ENCODE data around the gene ANKLE2. TPM values are rescaled to one million over a fixed set of nuclear protein-coding genes. Genes with fewer than 3 reads are reported as not detected.
A peak's percentile ranks its signal among the peaks of the same experiment; 100 is the strongest.

Gene ANKLE2
- total and polyA plus RNA-seq, 2 of the 8 experiments (the other 6 are each of a cell fraction or from before 2014, with no cell fraction given): 41.0 to 64.9 TPM

DNA sequence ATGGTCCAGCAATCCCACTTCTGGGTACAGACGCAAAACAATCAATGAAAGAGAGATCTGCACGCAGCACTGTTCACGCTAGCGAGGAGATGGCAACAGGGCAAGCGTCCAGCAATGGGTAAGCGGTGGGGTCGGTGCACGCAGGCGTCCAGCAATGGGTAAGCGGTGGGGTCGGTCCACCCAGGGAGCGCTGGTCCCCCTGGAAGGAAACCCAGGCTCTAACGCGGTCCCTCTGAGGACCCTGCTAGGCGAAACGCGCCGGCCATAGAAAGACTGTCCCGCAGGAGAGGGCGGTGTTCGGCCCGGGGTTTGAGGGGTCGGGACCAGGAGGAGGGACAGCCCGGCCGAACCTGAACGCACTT is 51.6 kb downstream of the ANKLE2 start:
- peaks cover 9% of the 10 kb centered on the region for H3K79me1 ChIP-seq (ENCODE audit: low read depth, low read length)
- peak overlapping the region; percentile 88 for H2BK5ac ChIP-seq (ENCODE audit: low read depth, low read length)
- H3K23ac ChIP-seq (ENCODE audit: insufficient read length): no peak overlapping the region
- H4K91ac ChIP-seq (replicated peaks; ENCODE audit: insufficient read length, low read length): peak overlapping the region; percentile 54
- peaks cover 3 to 11% of the 10 kb centered on the region in 2 experiments for H4K20me1 ChIP-seq (replicated peaks in 1 of 2; ENCODE audit: control insufficient read depth in 1 of 2, insufficient read depth in 2 of 2, low read length in 2 of 2)
- peak overlapping the region; percentile 93 for H3K18ac ChIP-seq (ENCODE audit: extremely low read depth, low read length)
- H3K79me2 ChIP-seq (ENCODE audit: control insufficient read depth in 1 of 2, insufficient read depth in 2 of 2, low read length in 2 of 2): peaks cover 7 to 33% of the 10 kb centered on the region in 2 experiments
- peak overlapping the region; percentile 87; the same call in 1 of the 2 replicates for H2AFZ ChIP-seq (ENCODE audit: low read length)
- H3K36me3 ChIP-seq (ENCODE audit: control insufficient read depth in 2 of 4, insufficient read depth in 4 of 4, low read length in 3 of 4): peaks cover 3 to 9% (median 5%) of the 10 kb centered on the region in 4 experiments; a peak in 6 of 8 replicates
- WGBS, 2 experiments (ENCODE audit: extremely low coverage in 1 of 2, insufficient coverage in 1 of 2, insufficient read length in 1 of 2, insufficient replicate concordance in 2 of 2, low coverage in 1 of 2, low lambda C conversion rate in 2 of 2, missing lambda C conversion rate in 1 of 2): 11% methylated on average over 26 of the region's 26 CpGs; no CpG with 5 or more reads in 1 of the 2 experiments
- peak overlapping the region; percentile 83 for H2BK120ac ChIP-seq (replicated peaks; ENCODE audit: low read depth, low read length)
- FAIRE-seq (no peak), DNase-seq (ENCODE audit: low read depth in 1 of 2, low spot score in 2 of 2) (no peak)
- H3K27ac ChIP-seq (ENCODE audit: low read depth, low read length): peak overlapping the region; percentile 64; the same call in 1 of the 2 replicates
- no peaks in the 10 kb centered on the region for H3K27me3 ChIP-seq (replicated peaks in 1 of 4; ENCODE audit: control insufficient read depth in 3 of 4, extremely low read depth in 1 of 4, insufficient read depth in 3 of 4, low read length in 3 of 4)
- peaks cover 6% of the 10 kb centered on the region; the same call in 1 of the 2 replicates for H3K23me2 ChIP-seq (ENCODE audit: low read depth, low read length)
- H3K4me2 ChIP-seq (ENCODE audit: insufficient read depth in 1 of 2, low read depth in 2 of 2, low read length in 2 of 2): peak overlapping the region; percentile 93 to 94
- no peak overlapping the region for H2BK12ac ChIP-seq (ENCODE audit: low read depth, low read length)
- peak overlapping the region; percentile 82 to 94 (median 86) for H3K4me3 ChIP-seq (ENCODE audit: extremely low read depth in 1 of 4, insufficient read depth in 2 of 4, low read depth in 3 of 4, low read length in 4 of 4)
- H4K8ac ChIP-seq (ENCODE audit: extremely low read depth, insufficient read depth, low read length): peak overlapping the region; percentile 86
- H2BK15ac ChIP-seq (ENCODE audit: low read length): no peak overlapping the region; the same call in 1 of the 2 replicates
- POLR2A ChIA-PET (ENCODE audit: partially characterized antibody): interaction anchor here (0.6 to 2.6 kb wide), 11 partner anchors 9 to 780 kb away, joined by 3 to 21 read pairs (median 7); partner anchors contain the start of genes POLE and PXMP2
- no peak overlapping the region for H2BK20ac ChIP-seq (ENCODE audit: low read length)
- peak overlapping the region; percentile 84 for H3K14ac ChIP-seq (ENCODE audit: insufficient read length)
- peak overlapping the region; percentile 92 for H3K56ac ChIP-seq (replicated peaks; ENCODE audit: insufficient read length, low read depth, low read length)
- CTCF ChIA-PET (ENCODE audit: partially characterized antibody): interaction anchor here (0.6 kb wide), 2 partner anchors 20 to 47 kb away, joined by 3 read pairs; no protein-coding TSS in a partner anchor
- TF ChIP-seq POLR2AphosphoS5 (IDR thresholded peaks at IDR 0.05; ENCODE audit: low read depth, low read length) (0 out of 2 replicates have a peak, but pooled peaks have one; percentile 36), SP2 (IDR thresholded peaks at IDR 0.05; ENCODE audit: low read length) (no peak), KDM4A (IDR thresholded peaks at IDR 0.05; ENCODE audit: low read depth, low read length, severe bottlenecking) (peak; percentile 44), GABPA (IDR thresholded peaks at IDR 0.05; ENCODE audit: borderline replicate concordance, insufficient read depth, low read length) (no peak)
- H3K4ac ChIP-seq (replicated peaks; ENCODE audit: insufficient read length, low read depth, low read length): no peak overlapping the region
- H4K5ac ChIP-seq (ENCODE audit: insufficient read length, low read depth, low read length): peak overlapping the region; percentile 83
- H3K9ac ChIP-seq (replicated peaks in 1 of 4; ENCODE audit: extremely low read depth in 1 of 4, low read depth in 3 of 4, low read length in 3 of 4): peak overlapping the region in 3 of 4 experiments; percentile 69 to 77 (median 74); a peak in 6 of 7 replicates
- H3K9me3 ChIP-seq (ENCODE audit: insufficient read depth in 2 of 2, low read depth in 1 of 2, low read length in 1 of 2): no peaks in the 10 kb centered on the region; a peak in 1 of 4 replicates
- no peak overlapping the region for H2AK5ac ChIP-seq (ENCODE audit: low read depth, low read length)
- no peaks in the 10 kb centered on the region; a peak in 1 of 7 replicates for H3K4me1 ChIP-seq (replicated peaks in 1 of 4; ENCODE audit: control insufficient read depth in 3 of 4, insufficient read depth in 4 of 4, low read length in 3 of 4)

Data from H1 (cell line).